Hepatocyte (in vitro differentiated cells): ENCODE results near the gene VTN. TPM values are rescaled to one million over a fixed set of nuclear protein-coding genes. Genes with fewer than 3 reads are reported as not detected.

Source experiments
- DNase-seq: peaks from one replicate; pipeline ENCODE4 v3.0.0-alpha.2; 2016; ENCODE audit warnings: low spot score
- H2AFZ ChIP-seq: fragments of 200-600 bp; sonication (generic); 2 replicates; pipeline ENCODE4 v1.6.0; 2016; ENCODE audit warnings: antibody characterized with exemption, mild to moderate bottlenecking
- H3K27ac ChIP-seq: fragments of 200-600 bp; sonication (generic); 2 replicates; pipeline ENCODE4 v1.5.1; 2016; ENCODE audit warnings: mild to moderate bottlenecking
- H3K27me3 ChIP-seq: fragments of 200-600 bp; sonication (generic); 2 replicates; pipeline ENCODE4 v1.6.1; 2016
- H3K36me3 ChIP-seq: fragments of 200-600 bp; sonication (generic); replicated peaks from 2 replicates; pipeline ENCODE4 v1.5.1; 2016; ENCODE audit warnings: low read depth; ENCODE audit not compliant: insufficient read depth
- H3K4me1 ChIP-seq: fragments of 200-600 bp; sonication (generic); 2 replicates; pipeline ENCODE4 v1.5.1; 2016; ENCODE audit warnings: mild to moderate bottlenecking, moderate library complexity; ENCODE audit not compliant: insufficient read depth
- H3K4me2 ChIP-seq: fragments of 200-600 bp; sonication (generic); 2 replicates; pipeline ENCODE4 v1.6.0; 2016
- H3K4me3 ChIP-seq: fragments of 200-600 bp; sonication (generic); 2 replicates; pipeline ENCODE4 v1.5.1; 2016; ENCODE audit warnings: mild to moderate bottlenecking
- H3K79me2 ChIP-seq: fragments of 200-600 bp; sonication (generic); 2 replicates; pipeline ENCODE4 v1.6.0; 2017; ENCODE audit warnings: mild to moderate bottlenecking
- H3K9me2 ChIP-seq: fragments of 200-600 bp; sonication (generic); replicated peaks from 2 replicates; pipeline ENCODE4 v1.6.0; 2017; ENCODE audit warnings: mild to moderate bottlenecking; ENCODE audit not compliant: insufficient read depth
- H3K9me3 ChIP-seq: fragments of 200-600 bp; sonication (generic); 2 replicates; pipeline ENCODE4 v1.5.1; 2016; ENCODE audit warnings: low read depth, mild to moderate bottlenecking
- H4K20me1 ChIP-seq: fragments of 200-600 bp; sonication (generic); 2 replicates; pipeline ENCODE4 v1.6.0; 2016; ENCODE audit warnings: mild to moderate bottlenecking; ENCODE audit not compliant: insufficient read depth, poor library complexity, severe bottlenecking
- CTCF ChIP-seq: fragments of 200-600 bp; sonication (generic); IDR thresholded peaks from 2 replicates; pipeline ENCODE4 v1.5.1; 2016; ENCODE audit warnings: antibody characterized with exemption, mild to moderate bottlenecking; ENCODE audit not compliant: poor library complexity
- EZH2 ChIP-seq: fragments of 200-600 bp; sonication (generic); IDR thresholded peaks from 2 replicates; pipeline ENCODE4 v1.6.1; 2016; ENCODE audit warnings: antibody characterized with exemption, mild to moderate bottlenecking, borderline replicate concordance
- EZH2phosphoT487 ChIP-seq: fragments of 200-600 bp; sonication (generic); IDR thresholded peaks from one replicate; pipeline ENCODE4 v1.6.1; 2018; ENCODE audit warnings: antibody characterized with exemption, mild to moderate bottlenecking, low read depth, moderate library complexity; ENCODE audit not compliant: unreplicated experiment, severe bottlenecking
- WGBS: methylation state at CpG from one replicate; pipeline ENCODE4 v1.1.6; 2016; ENCODE audit warnings: low lambda C conversion rate; ENCODE audit errors: missing lambda C conversion rate; 5-methylcytosine and 5-hydroxymethylcytosine counted together
- polyA plus RNA-seq: library from polyadenylated mRNA; unstranded; fragments of >200 nt; fragmentation: Nextera tagmentation; extraction: Ambion mirVana; gene quantifications from 2 replicates; pipeline ENCODE4 v1.2.1, GENCODE V29; 2016
- total RNA-seq: library from RNA; depleted of rRNA; stranded (reverse); fragments of >200 nt; gene quantifications from 2 replicates; pipeline ENCODE4 v1.2.3, GENCODE V29; 2014

Gene VTN
- total and polyA plus RNA-seq, 2 experiments from 2014 or later: 763 to 1,128 TPM

DNA sequence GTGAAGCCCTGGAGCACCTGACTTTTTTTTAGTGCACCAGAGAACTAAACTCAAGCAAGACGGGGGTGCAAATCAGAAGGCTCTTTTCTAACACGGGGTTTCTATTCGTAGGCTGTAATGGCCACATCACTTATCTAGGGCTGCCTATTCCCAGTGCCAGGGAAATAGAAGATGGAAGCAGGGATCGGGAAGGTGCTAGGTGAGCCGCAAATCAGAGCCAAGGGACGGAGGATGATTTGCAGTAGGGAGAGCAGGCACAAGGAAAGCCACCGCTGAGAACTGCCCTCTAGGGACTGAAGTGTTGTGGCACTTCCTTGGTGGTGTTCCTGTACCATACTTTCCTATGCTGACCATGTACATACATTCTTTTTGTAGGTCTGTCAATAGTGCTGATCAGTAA, 43.7 kb upstream of the VTN start:
- H4K20me1 ChIP-seq: no peaks in the 10 kb centered on the region
- no peak overlapping the region for H3K27ac ChIP-seq
- TF ChIP-seq CTCF (no peak), EZH2phosphoT487 (no peak), EZH2 (no peak)
- no peaks in the 10 kb centered on the region for H3K9me2 ChIP-seq
- no peaks in the 10 kb centered on the region for H3K4me1 ChIP-seq
- H3K27me3 ChIP-seq: no peaks in the 10 kb centered on the region
- DNase-seq: no peak
- no peaks in the 10 kb centered on the region for H3K9me3 ChIP-seq
- no peaks in the 10 kb centered on the region for H3K36me3 ChIP-seq
- WGBS: 71% methylated on average over 7 of the region's 7 CpGs
- no peak overlapping the region for H3K4me2 ChIP-seq
- no peak overlapping the region for H3K4me3 ChIP-seq
- H2AFZ ChIP-seq: no peak overlapping the region
- no peaks in the 10 kb centered on the region for H3K79me2 ChIP-seq

GRCh38 chr17:28412099-28412498, 42.0 kb upstream of the VTN start:
- no peaks in the 10 kb centered on the region for H3K79me2 ChIP-seq
- no peaks in the 10 kb centered on the region for H3K36me3 ChIP-seq
- no peaks in the 10 kb centered on the region for H3K9me2 ChIP-seq
- H4K20me1 ChIP-seq: no peaks in the 10 kb centered on the region
- H3K27ac ChIP-seq: no peak overlapping the region
- H3K27me3 ChIP-seq: no peaks in the 10 kb centered on the region
- H3K4me1 ChIP-seq: peaks cover 13% of the 10 kb centered on the region
- no peak overlapping the region for H3K4me2 ChIP-seq
- TF ChIP-seq EZH2phosphoT487 (no peak), EZH2 (no peak), CTCF (no peak)
- no peaks in the 10 kb centered on the region for H3K9me3 ChIP-seq
- WGBS: 68% methylated on average over 3 of the region's 3 CpGs
- no peak overlapping the region for H3K4me3 ChIP-seq
- DNase-seq: no peak
- no peak overlapping the region for H2AFZ ChIP-seq

DNA sequence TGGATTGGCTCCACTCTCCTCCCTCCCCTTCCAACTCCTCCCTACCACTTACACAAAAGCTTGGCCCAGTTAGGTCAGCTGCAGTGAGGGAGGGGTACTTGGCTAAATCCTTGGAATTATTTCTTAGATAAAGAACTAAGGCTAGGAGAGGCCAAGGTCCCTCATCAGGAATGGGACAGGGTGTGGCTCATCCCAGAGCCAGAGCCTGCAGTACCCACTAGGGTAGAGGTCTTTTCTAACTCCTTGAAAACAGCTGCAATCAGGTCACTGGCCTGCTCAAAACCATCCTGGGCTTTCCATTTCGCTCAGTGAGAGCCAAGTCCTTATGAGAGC, 37.8 kb upstream of the VTN start:
- no peak for DNase-seq
- H3K4me1 ChIP-seq: peaks cover 28% of the 10 kb centered on the region
- peaks cover 13% of the 10 kb centered on the region for H3K79me2 ChIP-seq
- H3K36me3 ChIP-seq: no peaks in the 10 kb centered on the region
- no peak overlapping the region for H2AFZ ChIP-seq
- no peaks in the 10 kb centered on the region for H3K9me2 ChIP-seq
- no peaks in the 10 kb centered on the region for H4K20me1 ChIP-seq
- H3K27ac ChIP-seq: peak overlapping the region; percentile 81
- no peak overlapping the region for H3K4me3 ChIP-seq
- H3K4me2 ChIP-seq: peak overlapping the region; percentile 98
- 84% methylated on average over 1 of the region's 1 CpG for WGBS
- H3K9me3 ChIP-seq: no peaks in the 10 kb centered on the region
- no peaks in the 10 kb centered on the region for H3K27me3 ChIP-seq
- no peak for TF ChIP-seq EZH2phosphoT487
- no peak for TF ChIP-seq CTCF
